ENCODE data around the gene CENPA.
"Not testable (repeated sequence)": the region's sequence is repeated elsewhere in the genome, so short reads cannot be mapped to it uniquely, and the experiment has no call there.

The CENPA gene

DNA sequence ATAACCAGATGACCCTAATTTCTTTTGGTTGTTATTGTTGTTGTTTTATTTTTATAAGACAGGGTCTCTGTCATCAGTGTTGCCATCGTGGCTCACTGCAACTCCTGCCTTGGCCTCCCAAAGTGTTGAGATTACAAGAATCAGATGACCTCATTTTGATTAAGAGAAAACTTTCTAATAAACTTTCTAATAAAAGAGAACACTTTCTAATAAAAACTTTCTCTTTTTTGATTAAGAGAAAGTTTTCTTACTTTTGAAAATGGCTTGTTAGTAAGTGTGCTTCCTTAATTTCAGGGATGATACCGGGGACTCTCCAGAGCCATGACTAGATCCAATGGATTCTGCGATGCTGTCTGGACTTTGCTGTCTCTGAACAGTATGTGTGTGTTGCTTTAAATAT lies 7.7 kb downstream of the CENPA start:
- no peak for DNase-seq

DNA sequence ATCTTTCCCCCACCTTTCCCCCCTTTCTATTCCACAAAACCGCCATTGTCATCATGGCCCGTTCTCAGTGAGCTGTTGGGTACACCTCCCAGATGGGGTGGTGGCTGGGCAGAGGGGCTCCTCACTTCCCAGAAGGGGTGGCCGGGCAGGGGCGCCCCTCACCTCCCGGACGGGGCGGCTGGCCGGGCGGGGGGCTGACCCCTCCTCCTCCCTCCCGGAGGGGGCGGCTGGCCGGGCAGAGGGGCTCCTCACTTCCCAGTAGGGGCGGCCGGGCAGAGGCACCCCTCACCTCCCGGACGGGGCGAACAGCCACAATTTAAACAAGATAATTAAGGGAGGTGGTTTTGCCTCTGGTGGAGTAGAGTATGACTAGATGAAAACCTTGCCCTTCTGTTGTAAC lies 9.3 kb downstream of the CENPA start:
- DNase-seq: not testable (repeated sequence)

DNA sequence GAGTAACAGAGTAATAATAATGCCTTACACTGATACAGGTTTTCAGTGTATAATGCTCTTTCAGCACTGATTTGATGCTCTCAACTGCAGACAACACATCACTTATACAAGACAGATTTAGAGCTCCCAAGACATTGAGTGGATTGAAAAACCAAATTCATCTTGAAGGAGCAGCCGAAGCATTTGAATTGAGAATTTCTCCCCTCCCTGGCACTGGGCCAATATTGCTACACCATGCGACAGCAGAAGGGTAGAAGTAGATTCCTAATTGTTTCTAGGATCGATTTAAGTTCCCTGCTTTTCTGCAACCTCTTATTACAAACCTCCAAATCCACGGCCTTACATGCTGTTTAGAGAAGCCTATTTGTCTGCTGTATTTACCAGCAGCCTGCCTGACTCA lies 15.5 kb downstream of the CENPA start:
- DNase-seq: no peak

DNA sequence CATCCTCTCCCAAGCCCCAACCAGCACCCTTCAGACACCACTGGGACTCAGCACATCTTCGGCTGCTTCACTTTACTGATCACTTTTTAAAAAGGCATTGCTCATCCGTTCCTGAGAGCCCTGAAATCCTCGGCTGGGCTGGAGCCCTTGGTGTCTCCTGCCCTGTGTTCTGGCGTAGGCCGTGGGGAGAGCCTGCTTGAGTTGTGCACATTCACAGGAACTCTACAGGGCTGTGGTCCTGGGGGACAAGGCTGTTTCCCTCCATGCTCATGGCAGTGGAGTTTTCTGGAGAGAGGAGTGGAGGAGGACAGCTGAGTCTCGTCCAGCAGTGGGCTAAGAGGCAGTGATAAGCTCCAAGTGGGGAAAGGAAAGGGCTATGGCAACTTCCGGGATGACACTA lies 15.9 kb downstream of the CENPA start:
- no peak for DNase-seq

DNA sequence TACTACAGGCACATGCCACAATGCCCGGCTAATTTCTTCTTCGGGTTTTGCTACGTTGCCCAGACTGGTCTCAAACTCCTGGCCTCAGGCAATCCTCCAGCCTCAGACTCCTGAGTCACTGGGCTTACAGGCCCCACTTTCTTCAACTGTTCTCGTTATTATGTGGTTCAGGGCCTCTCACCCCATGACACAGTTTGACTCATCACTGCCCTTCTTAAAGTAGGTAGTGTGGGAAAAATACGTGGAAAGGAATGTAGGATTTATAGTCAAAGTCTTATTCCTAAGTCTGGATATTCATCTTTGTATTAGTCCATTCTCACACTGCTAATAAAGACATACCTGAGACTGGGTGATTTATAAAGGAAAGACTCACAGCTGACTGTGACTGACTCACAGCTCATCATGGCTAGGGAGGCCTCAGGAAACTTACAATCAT lies 19.4 kb downstream of the CENPA start:
- no peak for DNase-seq

DNA sequence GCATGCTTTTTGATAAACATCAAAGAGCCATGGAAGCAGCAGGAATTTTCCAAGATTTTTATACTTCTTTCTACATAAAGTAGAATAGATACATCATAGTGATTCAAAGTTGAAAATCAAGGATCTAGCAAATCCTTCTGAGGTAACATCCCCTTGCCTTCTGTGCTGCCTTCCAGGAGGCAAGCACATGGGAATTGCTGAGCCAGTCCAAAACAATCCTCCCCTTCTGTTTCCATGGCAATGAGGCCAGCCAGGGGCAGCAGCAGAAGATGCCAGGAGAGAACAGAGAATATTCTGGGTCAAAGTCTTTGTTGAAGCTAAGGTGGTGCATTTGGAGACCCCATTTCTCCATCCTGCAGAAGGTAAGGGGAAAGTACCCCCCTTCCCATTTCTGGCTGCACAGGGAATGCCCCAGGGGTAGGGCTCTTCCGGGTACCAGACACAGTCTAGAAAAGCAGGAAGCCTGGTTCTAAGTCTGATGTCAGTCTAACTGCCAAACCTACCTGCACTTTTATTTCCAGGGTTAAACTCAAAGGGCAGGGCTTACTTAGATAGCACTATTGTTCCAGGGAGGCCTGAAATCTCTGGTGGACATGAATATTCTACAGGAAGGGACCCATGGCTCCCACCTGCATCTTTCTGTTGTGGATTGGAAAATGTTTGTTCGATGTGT lies 22.1 kb downstream of the CENPA start:
- no peak for DNase-seq

DNA sequence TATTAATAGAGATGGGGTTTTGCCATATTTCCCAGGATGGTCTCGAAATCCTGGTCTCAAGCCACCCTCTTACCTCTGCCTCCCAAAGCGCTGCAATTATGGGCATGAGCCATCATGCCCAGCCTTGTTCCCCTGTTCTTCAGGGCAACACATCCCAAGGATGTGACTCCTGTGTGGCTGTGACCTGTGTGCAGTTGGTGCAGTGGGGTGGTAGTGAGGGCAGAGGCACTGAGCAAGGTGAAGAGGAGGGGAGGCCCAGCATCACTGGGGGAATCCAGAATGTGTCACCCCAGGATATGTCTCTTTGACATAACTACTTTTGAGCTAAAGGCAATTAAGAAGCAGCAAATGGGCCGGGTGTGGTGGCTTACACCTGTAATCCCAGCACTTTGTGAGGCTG lies 23.4 kb downstream of the CENPA start:
- DNase-seq: no peak

DNA sequence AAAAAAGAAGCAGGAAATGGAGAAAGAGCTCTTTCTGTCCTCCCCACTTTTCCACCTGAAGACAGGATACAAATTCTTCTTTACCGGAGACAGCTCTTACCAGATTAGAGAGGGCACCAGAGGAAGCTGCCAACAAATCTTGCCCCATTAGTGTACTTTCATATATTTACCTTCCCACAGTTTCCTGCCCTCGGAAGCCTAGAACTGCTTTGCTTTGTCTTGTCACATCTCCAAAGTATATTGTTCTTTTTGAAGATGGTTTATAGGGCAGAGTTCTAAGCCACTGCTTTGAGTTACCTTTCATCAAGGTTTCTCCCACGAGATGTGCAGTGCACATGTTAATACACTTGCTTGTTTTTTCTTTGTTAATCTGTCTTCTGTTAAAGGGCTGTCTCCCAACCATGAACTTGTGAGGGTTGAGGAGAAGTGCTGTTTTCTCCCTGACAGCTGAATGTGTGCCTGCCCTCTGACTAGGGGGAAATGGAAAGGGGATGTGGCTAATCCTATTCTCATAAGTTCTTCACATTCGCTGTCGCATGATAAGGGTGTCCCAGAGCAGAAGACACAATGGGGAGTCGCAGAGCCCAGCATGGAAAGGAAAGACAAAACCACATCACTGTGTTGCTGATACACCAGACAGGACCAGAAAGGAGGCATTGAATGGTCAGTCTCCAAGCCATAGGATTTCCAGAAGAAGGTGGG lies 24.2 kb downstream of the CENPA start:
- DNase-seq: peak; percentile 72 to 86 (median 78)

DNA sequence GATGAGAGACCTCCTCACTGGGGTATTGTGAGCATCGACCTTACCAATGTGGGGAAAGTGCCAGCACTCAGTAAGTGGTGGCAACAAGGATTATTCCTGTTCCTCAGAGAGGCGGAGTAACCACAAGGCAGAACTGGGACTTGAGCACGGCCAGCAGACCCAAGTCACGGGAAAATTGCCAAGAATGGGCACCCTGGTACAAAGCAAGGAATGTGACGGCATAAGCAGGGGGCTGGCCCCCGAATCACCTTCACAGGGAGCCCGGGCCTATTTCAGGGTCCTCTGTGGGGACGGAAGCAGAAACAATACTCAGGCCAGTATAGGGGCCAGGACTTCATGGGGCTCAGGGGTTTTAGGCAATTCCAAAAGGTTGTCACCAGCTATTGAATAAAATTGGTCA lies 25.4 kb downstream of the CENPA start:
- peak in 1 of 4 experiments; percentile 13 for DNase-seq

DNA sequence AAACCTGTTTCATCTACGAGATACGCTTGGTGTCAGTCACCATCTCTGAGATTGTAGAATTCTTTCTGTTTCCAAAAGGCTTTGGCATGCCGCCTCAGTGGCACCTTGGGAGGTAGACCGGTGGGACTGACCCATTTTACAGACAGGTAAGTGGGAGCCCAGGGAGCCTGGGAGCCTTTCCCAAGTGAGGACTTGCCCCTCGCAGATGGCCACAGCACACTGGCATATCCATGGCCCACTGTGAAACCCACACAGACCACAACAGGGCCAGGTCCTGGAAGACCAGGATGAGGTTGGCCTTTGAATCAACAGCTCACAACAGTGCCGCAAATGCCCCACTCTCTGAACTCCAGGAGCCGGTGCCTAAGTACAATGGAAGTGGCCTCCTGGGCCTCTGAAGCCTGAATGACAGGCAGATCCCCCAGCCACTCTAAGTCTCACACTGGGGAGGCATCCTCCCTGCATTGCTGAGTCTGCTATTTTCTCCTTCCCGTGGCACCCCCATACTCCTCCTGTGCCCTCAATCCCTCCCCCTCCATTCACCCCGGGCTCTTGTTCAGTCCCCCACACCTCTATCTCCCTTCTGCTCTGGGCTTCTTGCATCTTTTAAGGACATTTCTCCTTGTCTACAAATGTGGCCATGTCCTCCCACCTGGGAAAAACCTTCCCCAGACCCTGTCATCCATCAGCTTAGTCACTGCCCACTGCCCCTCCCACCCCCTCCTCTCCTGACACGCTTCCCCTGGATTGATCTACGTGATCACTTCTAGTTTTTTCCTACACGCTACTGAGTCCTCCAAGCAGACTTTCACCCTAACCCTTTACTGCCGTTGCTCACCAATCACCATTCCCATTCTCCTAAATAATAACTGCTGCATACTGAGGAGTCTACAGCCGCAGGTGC lies 26.2 kb downstream of the CENPA start:
- no peak for DNase-seq

DNA sequence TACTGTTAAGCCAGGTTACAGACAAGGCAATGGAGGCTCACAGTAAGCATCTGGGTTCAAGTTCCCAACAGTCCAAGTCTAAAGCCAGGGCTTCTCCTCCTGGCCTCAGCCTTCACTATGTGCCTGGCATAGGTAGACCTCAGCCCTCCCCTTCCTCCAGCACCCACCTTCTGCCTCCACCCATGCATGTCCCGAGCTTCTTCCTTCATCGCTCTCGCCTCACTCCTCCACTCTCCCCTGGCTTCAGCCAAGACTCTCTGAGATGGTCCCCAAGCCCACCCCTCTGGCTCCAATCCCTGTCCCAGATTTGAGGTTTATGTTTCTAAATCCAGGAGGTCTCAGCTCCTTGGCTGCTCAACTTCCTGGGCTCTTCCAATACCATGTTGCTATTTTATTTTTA lies 26.9 kb downstream of the CENPA start:
- DNase-seq: no peak

DNA sequence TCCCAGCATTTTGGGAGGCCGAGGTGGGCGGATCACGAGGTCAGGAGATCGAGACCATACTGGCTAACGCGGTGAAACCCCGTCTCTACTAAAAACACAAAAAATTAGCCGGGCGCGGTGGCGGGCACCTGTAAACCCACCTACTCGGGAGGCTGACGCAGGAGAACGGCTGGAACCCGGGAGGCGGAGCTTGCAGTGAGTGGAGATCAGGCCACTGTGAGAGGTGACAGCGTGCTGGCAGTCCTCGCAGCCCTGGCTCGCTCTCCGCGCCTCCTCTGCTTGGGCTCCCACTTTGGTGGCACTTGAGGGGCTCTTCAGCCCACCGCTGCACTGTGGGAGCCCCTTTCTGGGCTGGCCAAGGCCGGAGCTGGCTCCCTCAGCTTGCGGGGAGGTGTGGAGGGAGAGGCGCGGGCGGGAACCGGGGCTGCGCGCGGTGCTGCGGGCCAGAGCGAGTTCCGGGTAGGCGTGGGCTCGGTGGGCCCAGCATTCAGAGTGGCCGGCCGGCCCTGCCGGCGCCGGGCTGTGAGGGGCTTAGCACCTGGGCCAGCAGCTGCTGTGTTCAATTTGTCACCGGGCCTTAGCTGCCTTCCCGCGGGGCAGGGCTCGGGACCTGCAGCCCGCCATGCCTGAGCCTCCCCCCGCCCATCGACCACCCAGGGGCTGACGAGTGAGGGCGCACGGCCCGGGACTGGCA lies 28.4 kb downstream of the CENPA start:
- not testable (repeated sequence) for DNase-seq

DNA sequence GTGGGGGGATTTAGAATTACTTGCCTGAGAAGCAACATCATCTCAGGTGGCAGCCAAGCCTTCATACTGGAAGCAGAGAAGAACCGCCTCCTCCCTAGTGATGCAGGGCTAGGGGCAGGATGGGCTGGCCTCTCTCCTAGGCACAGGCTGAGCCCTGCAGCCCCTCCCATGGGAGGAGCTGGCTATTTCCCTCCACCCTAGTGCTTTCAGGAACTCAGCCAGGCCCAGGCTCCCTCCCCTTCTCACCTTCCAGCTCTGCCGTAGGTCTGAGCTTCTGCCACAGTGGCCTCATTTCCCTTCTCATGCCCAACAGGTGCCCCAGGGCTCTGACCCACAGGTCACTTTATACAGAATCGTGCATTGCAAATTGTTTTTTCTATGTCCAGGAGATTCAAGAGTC lies 31.0 kb downstream of the CENPA start:
- peak in 3 of 4 experiments; percentile 5 to 31 (median 13) for DNase-seq

DNA sequence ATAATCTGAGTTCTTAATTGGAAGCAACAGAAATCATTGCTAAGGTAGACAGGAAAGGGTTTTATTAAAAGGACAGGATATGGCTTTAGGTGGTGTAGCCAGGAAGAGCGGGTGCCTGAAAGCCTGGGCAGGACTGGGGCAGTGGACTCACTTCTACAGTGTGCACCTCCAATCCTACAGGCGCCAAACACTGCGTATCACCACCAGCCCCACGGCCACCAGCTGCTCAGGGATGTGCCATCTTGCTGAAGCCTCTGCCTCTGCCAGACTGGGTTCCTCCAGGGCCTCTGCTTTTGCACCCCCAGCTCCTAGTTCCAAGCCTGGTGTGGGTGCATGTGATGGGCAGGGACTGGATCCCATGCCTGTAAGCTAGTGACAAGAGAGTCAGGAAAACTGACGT lies 32.4 kb downstream of the CENPA start:
- no peak for DNase-seq

DNA sequence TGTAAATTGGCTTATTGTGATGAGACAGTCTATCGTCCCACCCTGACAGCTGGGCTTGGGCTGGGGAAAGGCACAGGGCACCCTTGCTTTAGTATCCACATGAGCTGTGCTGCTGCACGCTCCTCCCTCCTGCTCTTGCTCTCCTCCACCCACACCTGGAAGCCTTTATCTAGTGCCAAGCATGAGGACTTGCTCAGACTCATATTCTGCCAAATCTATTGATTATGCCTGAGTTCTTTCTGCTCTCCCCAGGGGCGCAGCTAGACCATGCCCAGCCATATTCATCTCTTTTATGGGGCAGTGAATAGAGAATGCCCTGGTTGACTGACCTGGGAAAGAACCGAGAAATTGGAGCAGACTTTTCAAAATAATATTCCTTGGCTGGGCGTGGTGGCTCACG lies 33.1 kb downstream of the CENPA start:
- no peak for DNase-seq

DNA sequence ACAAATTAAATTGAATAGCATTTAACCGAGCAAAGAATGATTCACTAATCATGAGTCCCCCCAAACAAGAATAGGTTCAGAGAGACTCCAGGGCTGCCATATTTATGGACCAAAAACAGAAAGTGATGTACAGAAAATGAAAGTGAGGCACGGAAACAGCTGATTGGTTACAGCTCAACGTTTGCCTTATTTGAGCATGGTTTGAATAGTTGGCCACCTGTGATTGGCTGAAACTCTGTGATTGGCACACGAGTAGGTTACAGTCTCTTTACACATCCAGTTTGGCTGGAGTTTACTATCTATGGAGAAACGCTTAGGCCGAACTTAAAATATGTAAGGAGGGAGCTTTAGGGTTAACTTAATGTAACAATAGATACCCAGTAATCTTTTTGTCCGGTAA lies 35.1 kb downstream of the CENPA start:
- DNase-seq: no peak

DNA sequence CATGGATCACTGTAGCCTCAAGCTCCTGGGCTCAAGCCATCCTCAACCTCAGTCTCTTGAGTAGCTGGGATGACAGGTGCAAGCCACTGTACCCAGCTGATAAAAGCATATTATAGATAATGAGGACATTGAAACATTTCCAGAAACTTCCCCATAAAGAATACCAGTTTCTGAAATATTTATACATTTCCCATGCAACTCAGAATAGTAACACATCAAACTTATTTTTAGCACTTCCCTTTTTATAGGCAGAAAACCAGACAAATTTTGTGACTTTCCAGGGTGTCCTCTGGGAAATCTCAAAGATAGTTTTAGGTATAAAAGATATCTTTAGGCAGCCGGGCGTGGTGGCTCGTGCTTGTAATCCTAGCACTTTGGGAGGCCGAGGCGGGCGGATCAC lies 37.0 kb downstream of the CENPA start:
- DNase-seq: peak in 2 of 4 experiments; percentile 40 to 41

DNA sequence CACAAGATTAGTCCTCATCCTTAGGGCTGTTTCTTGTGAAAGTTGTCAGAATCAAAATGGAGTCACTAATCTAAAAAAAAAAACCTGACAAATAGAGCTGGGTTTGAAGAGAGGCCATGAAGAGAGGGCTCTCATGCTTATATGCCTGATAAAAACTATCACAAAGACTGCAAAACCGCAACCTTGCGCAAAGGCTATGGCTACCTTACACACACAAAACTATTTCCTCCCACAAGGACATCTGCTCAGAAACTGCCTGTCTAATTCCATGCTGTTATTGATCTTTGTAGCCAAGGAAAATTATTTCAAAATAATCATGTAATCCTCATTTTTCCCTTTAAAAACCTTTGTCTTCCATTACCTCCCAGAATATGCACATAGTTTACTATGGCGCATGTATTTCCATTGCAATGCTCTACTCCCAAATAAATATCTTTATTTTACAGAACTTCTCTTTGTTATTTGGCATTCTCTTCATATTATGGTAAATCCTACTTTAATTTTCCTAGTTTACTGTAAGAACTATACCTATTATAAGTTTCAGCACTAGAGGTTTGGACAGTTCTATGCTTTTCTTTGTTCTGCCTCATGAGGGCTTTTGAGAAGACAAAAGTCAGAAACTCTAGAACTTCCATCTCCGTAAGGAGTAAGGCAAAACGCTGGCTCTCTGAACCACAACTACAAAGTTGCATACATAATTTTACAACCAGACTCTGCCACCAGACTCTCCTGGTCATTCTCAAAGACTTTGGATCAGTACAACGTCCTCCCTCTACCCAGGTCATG lies 52.5 kb downstream of the CENPA start:
- peak in 1 of 4 experiments; percentile 30 for DNase-seq

DNA sequence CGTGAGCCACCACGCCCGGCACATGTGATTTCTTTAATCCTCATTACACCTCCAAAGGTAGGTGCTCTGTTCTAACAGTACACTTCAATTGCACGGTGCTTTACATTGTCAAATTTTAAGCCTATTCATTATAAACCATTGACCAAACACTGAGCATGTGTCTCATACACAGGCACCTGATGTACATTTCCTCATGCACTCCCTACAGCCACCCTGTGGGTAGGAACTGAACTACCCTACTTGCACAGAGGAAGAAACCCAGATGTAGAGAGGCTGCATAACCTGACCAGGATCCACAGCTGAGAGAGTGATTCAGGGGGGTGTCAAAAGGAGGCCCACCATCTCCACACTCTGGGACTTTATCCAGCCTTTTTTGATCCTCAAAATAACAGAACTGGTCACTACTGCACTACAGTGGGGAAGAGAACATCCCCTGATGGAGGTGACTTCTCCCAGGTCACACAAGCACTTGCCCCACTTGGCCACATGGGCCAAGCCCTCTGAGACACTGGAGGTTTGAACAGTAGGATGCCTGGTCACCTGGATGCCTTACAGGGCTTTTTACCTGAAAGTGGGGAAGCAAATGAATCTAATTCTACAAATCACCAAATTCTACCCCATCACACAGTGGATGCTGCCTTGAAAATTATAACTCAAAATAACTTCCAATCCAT lies 55.2 kb downstream of the CENPA start:
- DNase-seq: peak in 3 of 4 experiments; percentile 41 to 45 (median 45)

DNA sequence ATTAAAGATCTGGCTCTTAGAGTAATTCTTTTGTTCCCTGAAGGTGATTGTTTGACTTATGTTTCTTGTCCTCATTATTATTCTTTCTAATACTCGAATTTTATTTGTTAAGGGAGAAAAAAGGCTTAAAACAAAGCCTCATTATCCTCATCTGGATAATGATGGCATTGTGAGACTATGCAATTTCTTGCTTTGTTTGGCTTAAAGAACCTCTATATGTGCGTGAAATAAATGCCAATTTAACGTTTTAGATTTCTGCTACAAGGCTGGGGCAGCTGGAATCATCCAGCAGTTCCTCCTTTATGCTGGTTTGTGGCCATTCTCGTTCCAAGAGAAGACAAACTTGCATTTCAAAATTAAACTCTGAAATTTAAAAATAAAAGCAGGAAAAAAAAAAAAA lies 57.2 kb downstream of the CENPA start:
- no peak for DNase-seq

Data from suppressor macrophage (primary cell).